PC-9 (cell line): Measurements from ENCODE around the gene ARHGAP11A. TPM values are rescaled to one million over a fixed set of nuclear protein-coding genes. Genes with fewer than 3 reads are reported as not detected.

ENCODE experiments used
- BruUV-seq: library from RNA; stranded (reverse); fragments of 400-500 nt; replicated peaks from 2 replicates; lab custom pipeline; 2021; lab: Mats Ljungman, UMichigan
- CTCF ChIA-PET: fragments of 300-600 bp; sonication (Branson Sonifier 250); formaldehyde crosslinking; loops from one replicate; lab custom pipeline; 2022; ENCODE audit warnings: antibody characterized with exemption; lab: Charles Lee
- POLR2A ChIA-PET: fragments of 300-600 bp; sonication (Branson Sonifier 250); formaldehyde crosslinking; loops from one replicate; lab custom pipeline; 2022; ENCODE audit warnings: antibody characterized with exemption; ENCODE audit not compliant: unreplicated experiment; lab: Charles Lee
- DNase-seq, 2 experiments: peaks; one replicate each; pipeline versions ENCODE4 v3.0.0 to v3.0.0-alpha.2; 2015 to 2022; ENCODE audit warnings: mixed read lengths in 1 of 2
- H2AFZ ChIP-seq: fragments of 200-600 bp; sonication (generic); 2 replicates; pipeline ENCODE4 v1.8.1; 2017; ENCODE audit warnings: antibody characterized with exemption
- H3F3A ChIP-seq: fragments of 200-600 bp; sonication (generic); 2 replicates; pipeline ENCODE4 v1.8.1; 2017; ENCODE audit warnings: antibody characterized with exemption, mild to moderate bottlenecking, low read depth; ENCODE audit not compliant: insufficient read depth
- H3K27ac ChIP-seq: fragments of 200-600 bp; sonication (generic); 2 replicates; pipeline ENCODE4 v1.6.1; 2016; ENCODE audit warnings: mixed run types
- H3K27me3 ChIP-seq: fragments of 200-600 bp; sonication (generic); 2 replicates; pipeline ENCODE4 v1.6.1; 2016; ENCODE audit warnings: low read depth, mixed run types; ENCODE audit not compliant: insufficient read depth
- H3K36me3 ChIP-seq: fragments of 200-600 bp; sonication (generic); 2 replicates; pipeline ENCODE4 v1.6.1; 2016; ENCODE audit warnings: low read depth, mixed run types
- H3K4me1 ChIP-seq: fragments of 200-600 bp; sonication (generic); replicated peaks from 2 replicates; pipeline ENCODE4 v1.6.1; 2016; ENCODE audit warnings: mixed run types; ENCODE audit not compliant: insufficient read depth
- H3K4me2 ChIP-seq: fragments of 200-600 bp; sonication (generic); 2 replicates; pipeline ENCODE4 v1.6.1; 2017; ENCODE audit warnings: mixed run types
- H3K4me3 ChIP-seq: fragments of 200-600 bp; sonication (generic); 2 replicates; pipeline ENCODE4 v1.6.1; 2016; ENCODE audit warnings: mixed run types
- H3K79me2 ChIP-seq: fragments of 200-600 bp; sonication (generic); 2 replicates; pipeline ENCODE4 v1.6.1; 2017; ENCODE audit warnings: low read depth, mixed run types
- H3K9me2 ChIP-seq: fragments of 200-600 bp; sonication (generic); 2 replicates; pipeline ENCODE4 v1.8.1; 2017; ENCODE audit warnings: mild to moderate bottlenecking; ENCODE audit not compliant: insufficient read depth
- H3K9me3 ChIP-seq: fragments of 200-600 bp; sonication (generic); 2 replicates; pipeline ENCODE4 v1.8.1; 2016; ENCODE audit warnings: low read depth; ENCODE audit not compliant: insufficient read depth
- H4K20me1 ChIP-seq: fragments of 200-600 bp; sonication (generic); 2 replicates; pipeline ENCODE4 v1.8.1; 2017; ENCODE audit not compliant: insufficient read depth
- CTCF ChIP-seq: fragments of 200-600 bp; sonication (generic); conservative IDR thresholded peaks from 2 replicates; pipeline ENCODE4 v1.6.1; 2017; ENCODE audit warnings: mixed run types, antibody characterized with exemption, mild to moderate bottlenecking, moderate library complexity
- EZH2 ChIP-seq: fragments of 200-600 bp; sonication (generic); IDR thresholded peaks from 2 replicates; pipeline ENCODE4 v1.8.0; 2017; ENCODE audit warnings: antibody characterized with exemption, low read depth
- intact Hi-C: fragments of 100-400 bp; cut with micrococcal nuclease; formaldehyde crosslinking; loops from one replicate; pipeline ENCODE4 v1.10.0; 2022; ENCODE audit not compliant: unreplicated experiment
- total RNA-seq: library from RNA; stranded (reverse); gene quantifications from 2 replicates; pipeline ENCODE4 v1.2.3, GENCODE V29; 2021

The ARHGAP11A gene
- total RNA-seq, 1 experiment from 2014 or later, result 91.6 TPM

- H3K36me3 ChIP-seq, result no peaks in the 10 kb centered on the region
- no peak overlapping the region for H3K4me2 ChIP-seq
- H3K27me3 ChIP-seq, result no peaks in the 10 kb centered on the region
- H2AFZ ChIP-seq, result no peak overlapping the region
- BruUV-seq, result no TSS peak
- H3K9me2 ChIP-seq, result no peaks in the 10 kb centered on the region; the same call in 1 of the 2 replicates
- H3K27ac ChIP-seq, result no peak overlapping the region
- DNase-seq, result no peak
- H3K79me2 ChIP-seq, result no peaks in the 10 kb centered on the region
- H3F3A ChIP-seq, result no peaks in the 10 kb centered on the region
- POLR2A ChIA-PET, result no interaction called here
- TF ChIP-seq EZH2 (no peak), CTCF (no peak)
- no peak overlapping the region for H3K4me3 ChIP-seq
- intact Hi-C loops, result no loop called here
- CTCF ChIA-PET, result no interaction called here
- H3K9me3 ChIP-seq, result no peaks in the 10 kb centered on the region
- peaks cover 4% of the 10 kb centered on the region; the same call in 1 of the 2 replicates for H3K4me1 ChIP-seq
- H4K20me1 ChIP-seq, result no peaks in the 10 kb centered on the region
Observed at GRCh38 chr15:32677238-32677750, 62.0 kb downstream of the ARHGAP11A start.

- Histone ChIP-seq H3K9me2 (no peaks in the 10 kb centered on the region; the same call in 1 of the 2 replicates), H3K27me3 (no peaks in the 10 kb centered on the region), H4K20me1 (no peaks in the 10 kb centered on the region), H3K27ac (no peak overlapping the region), H3K79me2 (no peaks in the 10 kb centered on the region), H3K36me3 (no peaks in the 10 kb centered on the region), H3K4me1 (peaks cover 9% of the 10 kb centered on the region; the same call in 1 of the 2 replicates), H3F3A (no peaks in the 10 kb centered on the region), H3K4me3 (no peak overlapping the region), H2AFZ (no peak overlapping the region), H3K4me2 (no peak overlapping the region), H3K9me3 (no peaks in the 10 kb centered on the region)
- intact Hi-C loops, result no loop called here
- TF ChIP-seq CTCF, result no peak
- TF ChIP-seq EZH2, result no peak
- ChIA-PET CTCF (interaction anchor here (0.6 to 0.7 kb wide), 2 partner anchors 88 to 173 kb away, joined by 3 to 5 read pairs; no protein-coding TSS in a partner anchor), POLR2A (no interaction called here)
- no peak for DNase-seq
- BruUV-seq, result no TSS peak
Observed at GRCh38 chr15:32679298-32679690, 64.0 kb downstream of the ARHGAP11A start.

GRCh38 chr15:32682569-32682968, 67.3 kb downstream of the ARHGAP11A start:
- H4K20me1 ChIP-seq, result no peaks in the 10 kb centered on the region
- no peak overlapping the region for H3K27ac ChIP-seq
- intact Hi-C loops, result no loop called here
- DNase-seq, result no peak
- H3K4me2 ChIP-seq, result no peak overlapping the region
- peaks cover 9% of the 10 kb centered on the region; the same call in 1 of the 2 replicates for H3K4me1 ChIP-seq
- no peaks in the 10 kb centered on the region for H3K9me3 ChIP-seq
- H3K9me2 ChIP-seq, result no peaks in the 10 kb centered on the region
- H3K36me3 ChIP-seq, result no peaks in the 10 kb centered on the region
- no peak overlapping the region for H3K4me3 ChIP-seq
- no peak for TF ChIP-seq EZH2
- TF ChIP-seq CTCF, result no peak
- no peak overlapping the region for H2AFZ ChIP-seq
- no TSS peak for BruUV-seq
- ChIA-PET POLR2A (interaction anchor here (0.6 kb wide), 2 partner anchors 142 to 297 kb away, joined by 4 to 52 read pairs; no protein-coding TSS in a partner anchor), CTCF (no interaction called here)
- no peaks in the 10 kb centered on the region for H3K27me3 ChIP-seq
- H3F3A ChIP-seq, result no peaks in the 10 kb centered on the region
- H3K79me2 ChIP-seq, result no peaks in the 10 kb centered on the region
